Heart left ventricle (tissue), 16 donors: ENCODE results near the gene RFPL3. TPM values are rescaled to one million over a fixed set of nuclear protein-coding genes. Genes with fewer than 3 reads are reported as not detected.
A peak's percentile ranks its signal among the peaks of the same experiment; 100 is the strongest.

Experiments used
- ATAC-seq, 4 donors: fragments of 200-7000 bp; cut with Tn5 transposase; one replicate each; pipeline ENCODE4 v1.9.1; 2020 to 2022; ENCODE audit warnings: moderate library complexity in 4 of 4, mild to moderate bottlenecking in 3 of 4, moderate number of reproducible peaks in 1 of 4
- DNase-seq, 5 donors: peaks; one replicate each; pipeline ENCODE4 v3.0.0-alpha.2; 2020
- H3K27ac ChIP-seq, 12 donors: fragments of 200-600 bp; sonication (generic) in 4 of 12; one replicate each; pipeline versions ENCODE4 v1.5.0 to v1.8.0; 2016 to 2022; ENCODE audit warnings: mild to moderate bottlenecking in 2 of 12
- H3K27me3 ChIP-seq, 9 donors: fragments of 200-600 bp; sonication (generic) in 2 of 9; one replicate each; pipeline versions ENCODE4 v1.5.1 to v1.8.0; 2016 to 2022; ENCODE audit warnings: mild to moderate bottlenecking in 3 of 9
- H3K36me3 ChIP-seq, 9 donors: fragments of 200-600 bp; sonication (generic) in 2 of 9; one replicate each; pipeline versions ENCODE4 v1.5.0 to v1.8.0; 2018 to 2022; ENCODE audit warnings: mild to moderate bottlenecking in 2 of 9
- H3K4me1 ChIP-seq, 12 donors: fragments of 200-600 bp; sonication (generic) in 4 of 12; one replicate each; pipeline versions ENCODE4 v1.5.0 to v1.8.0; 2016 to 2022; ENCODE audit warnings: mild to moderate bottlenecking in 3 of 12
- H3K4me3 ChIP-seq, 12 donors: fragments of 200-600 bp; sonication (generic) in 4 of 12; one replicate each; pipeline versions ENCODE4 v1.5.0 to v1.8.0; 2017 to 2022; ENCODE audit warnings: mild to moderate bottlenecking in 9 of 12, moderate library complexity in 4 of 12
- H3K9me3 ChIP-seq, 12 donors: fragments of 200-600 bp; sonication (generic) in 4 of 12; one replicate each; pipeline versions ENCODE4 v1.5.0 to v1.8.0; 2016 to 2022; ENCODE audit warnings: mild to moderate bottlenecking in 1 of 12
- CTCF ChIP-seq, 12 donors: fragments of 200-600 bp; sonication (generic) in 4 of 12; IDR thresholded peaks; one replicate each; pipeline versions ENCODE4 v1.5.0 to v1.8.0; 2018 to 2022; ENCODE audit warnings: antibody characterized with exemption in 12 of 12, mild to moderate bottlenecking in 5 of 12
- POLR2A ChIP-seq, 2 donors: fragments of 450-650 bp; IDR thresholded peaks; one replicate each; pipeline ENCODE4 v1.6.1; 2017; ENCODE audit warnings: antibody characterized with exemption in 2 of 2, mild to moderate bottlenecking in 2 of 2, moderate library complexity in 2 of 2
- WGBS, 4 donors: extraction: QIAGEN DNeasy Blood & Tissue Kit in 2 of 4; methylation state at CpG; one replicate each; pipeline versions ENCODE4 v1.1.5 to v1.1.7; 2013 to 2018; 5-methylcytosine and 5-hydroxymethylcytosine counted together
- intact Hi-C, 10 donors: fragments of 100-400 bp; cut with DNase I; formaldehyde crosslinking; loops; one replicate each; pipeline versions ENCODE4 v1.11.1 to v1.14.2; 2022
- polyA plus RNA-seq, 2 donors: library from polyadenylated mRNA; stranded (reverse); fragments of 200-250 nt; gene quantifications; one replicate each; pipeline ENCODE4 v1.2.3, GENCODE V29; 2013
- total RNA-seq, 9 donors: library from RNA; depleted of rRNA in 2 of 9; stranded (reverse); fragments of >200 nt in 2 of 9; fragmentation: NEBNext Ultra II Directional in 3 of 9; extraction: Animal tissue kit (Norgen Biotek cat#: 25700) in 3 of 9; gene quantifications; one replicate each; pipeline versions ENCODE4 v1.1.0 to v1.2.4, GENCODE V29; 2016 to 2023
- donor health status: ischemic (EF 13 %, LVEDD 7.1; RV severe dilation, severe dysfunction).
- donor health status: healthy with polysubstance abuse.
- donor health status: DM: no; HTN: yes; CAD: no.
- donor health status: DM: no; HTN: no; CAD: no.
- donor health status: ischemic (EF 25% LVEDD 6.9; RV normal size, moderate dysfunction).
- donor health status: ischemic (EF 25% LVEDD 5.7; RV mildly dilated, moderate dysfunction).
- donor health status: healthy.
- donor health status: DM: yes; HTN: yes; CAD: no.
- donor health status: ischemic (EF 35%, LVEDD 5.7; RV mildly dilated, moderate dysfunction).
- donor health status: nonischemic (EF 11% LVEDD 7.7; RV severe dilation, severe dysfunction).
- donor health status: DM: yes; HTN: yes; CAD: no.
- donor health status: PGD.
- donor health status: ischemic (EF 29% LVEDD 5.4; RV normal size, mild dysfunction).
- donor health status: nonischemic (EF 23%, LVEDD 6.1; RV moderate dilation, normal function).

RFPL3 gene
- total and polyA plus RNA-seq, 11 donors, result not detected

- ATAC-seq, result no peak
- WGBS, 4 donors, result 92 to 97% (median 95%) methylated on average over 13 to 14 of the region's 14 CpGs
- intact Hi-C loops, result no loop called here
These were observed 5.0 kb upstream of the RFPL3 start for GRCh38 chr22:32352681-32353080.

GRCh38 chr22:32353292-32353691, 4.4 kb upstream of the RFPL3 start:
- Histone ChIP-seq H3K27ac (no peak overlapping the region), H3K27me3 (no peaks in the 10 kb centered on the region), H3K36me3 (no peaks in the 10 kb centered on the region), H3K4me3 (peak overlapping the region in 2 of 12 donors; percentile 48 to 52), H3K9me3 (no peaks in the 10 kb centered on the region), H3K4me1 (no peaks in the 10 kb centered on the region)
- intact Hi-C loops, result no loop called here
- ATAC-seq, result peak in 1 of 4 donors; percentile 18
- no peak for DNase-seq
- 92 to 97% (median 93%) methylated on average over 24 to 28 of the region's 28 CpGs for WGBS, 4 donors
- TF ChIP-seq CTCF (IDR thresholded peaks at IDR 0.05) (no peak), POLR2A (IDR thresholded peaks at IDR 0.05) (no peak)

More at GRCh38 chr22:32352681-32353080, 5.0 kb upstream of the RFPL3 start:
- TF ChIP-seq CTCF (IDR thresholded peaks at IDR 0.05), result no peak
- TF ChIP-seq POLR2A (IDR thresholded peaks at IDR 0.05), result no peak
- Histone ChIP-seq H3K4me3 (no peak overlapping the region), H3K36me3 (no peaks in the 10 kb centered on the region), H3K27me3 (no peaks in the 10 kb centered on the region), H3K9me3 (no peaks in the 10 kb centered on the region), H3K27ac (no peak overlapping the region), H3K4me1 (no peaks in the 10 kb centered on the region)
- DNase-seq, result no peak

GRCh38 chr22:32353840-32354239, 3.8 kb upstream of the RFPL3 start:
- WGBS, 4 donors, result 82 to 97% (median 94%) methylated on average over 9 to 19 of the region's 19 CpGs
- DNase-seq (no peak), ATAC-seq (no peak)
- Histone ChIP-seq H3K4me1 (no peaks in the 10 kb centered on the region), H3K4me3 (peak overlapping the region in 5 of 12 donors; percentile 46 to 59 (median 51)), H3K27ac (peak overlapping the region in 1 of 12 donors; percentile 75), H3K27me3 (no peaks in the 10 kb centered on the region), H3K36me3 (no peaks in the 10 kb centered on the region), H3K9me3 (no peaks in the 10 kb centered on the region)
- intact Hi-C loops, result no loop called here
- no peak for TF ChIP-seq CTCF (IDR thresholded peaks at IDR 0.05)
- no peak for TF ChIP-seq POLR2A (IDR thresholded peaks at IDR 0.05)

GRCh38 chr22:32354360-32355351, 3.0 kb upstream of the RFPL3 start:
- Histone ChIP-seq H3K27ac (peak overlapping the region in 4 of 12 donors; percentile 43 to 75 (median 54)), H3K27me3 (no peaks in the 10 kb centered on the region), H3K36me3 (no peaks in the 10 kb centered on the region), H3K4me3 (peak overlapping the region in 7 of 12 donors; percentile 21 to 59 (median 48)), H3K4me1 (no peaks in the 10 kb centered on the region), H3K9me3 (no peaks in the 10 kb centered on the region)
- intact Hi-C loops, result no loop called here
- ATAC-seq (peak in 1 of 4 donors; percentile 69), DNase-seq (peak in 1 of 5 donors; percentile 54)
- 73 to 85% (median 78%) methylated on average over 30 of the region's 30 CpGs for WGBS, 4 donors
- peak in 1 of 2 donors; percentile 44 for TF ChIP-seq POLR2A (IDR thresholded peaks at IDR 0.05)
- peak in 1 of 12 donors; percentile 12 for TF ChIP-seq CTCF (IDR thresholded peaks at IDR 0.05)
